Measurements from ENCODE around the gene NYAP1.
"Not testable (repeated sequence)": the region's sequence is repeated elsewhere in the genome, so short reads cannot be mapped to it uniquely, and the experiment has no call there.

NYAP1 gene

GRCh38 chr7:100483722-100484672 is at the start of gene NYAP1:
Gene NYAP1 (plus strand): TSS chr7:100483927. CDS start chr7:100485312, 1,385 bp downstream.
- peak; percentile 52 for DNase-seq

- DNase-seq: no peak
These were observed 49.2 kb upstream of the NYAP1 start for GRCh38 chr7:100434297-100435144.

GRCh38 chr7:100435401-100436304 is 48.1 kb upstream of the NYAP1 start:
- DNase-seq: no peak

- DNase-seq: no peak
These were observed 46.3 kb upstream of the NYAP1 start for GRCh38 chr7:100437150-100438100.

- no peak for DNase-seq
These were observed 45.6 kb upstream of the NYAP1 start for GRCh38 chr7:100438172-100438571.

- DNase-seq: not testable (repeated sequence)
These were observed 45.0 kb upstream of the NYAP1 start for GRCh38 chr7:100438731-100439130.

GRCh38 chr7:100439244-100439643 is 44.5 kb upstream of the NYAP1 start:
- DNase-seq: not testable (repeated sequence)

GRCh38 chr7:100441641-100442535 is 41.8 kb upstream of the NYAP1 start:
- no peak for DNase-seq

- DNase-seq: no peak
These were observed 40.5 kb upstream of the NYAP1 start for GRCh38 chr7:100443096-100443840.

GRCh38 chr7:100444311-100445278 is 39.1 kb upstream of the NYAP1 start:
- DNase-seq: peak; percentile 27

- DNase-seq: no peak
These were observed 37.7 kb upstream of the NYAP1 start for GRCh38 chr7:100446040-100446439.

GRCh38 chr7:100447363-100447762 is 36.4 kb upstream of the NYAP1 start:
- not testable (repeated sequence) for DNase-seq

GRCh38 chr7:100449190-100449795 is 34.4 kb upstream of the NYAP1 start:
- no peak for DNase-seq

GRCh38 chr7:100452513-100452912 is 31.2 kb upstream of the NYAP1 start:
- DNase-seq: no peak

- not testable (repeated sequence) for DNase-seq
These were observed 29.9 kb upstream of the NYAP1 start for GRCh38 chr7:100453854-100454253.

GRCh38 chr7:100455206-100455605 is 28.5 kb upstream of the NYAP1 start:
- DNase-seq: no peak

- no peak for DNase-seq
These were observed 27.2 kb upstream of the NYAP1 start for GRCh38 chr7:100456562-100456961.

- DNase-seq: no peak
These were observed 26.7 kb upstream of the NYAP1 start for GRCh38 chr7:100457033-100457432.
